Heart left ventricle (tissue), 16 donors: Measurements from ENCODE around the gene WDR7. TPM values are rescaled to one million over a fixed set of nuclear protein-coding genes. Genes with fewer than 3 reads are reported as not detected.

Experiments used
- ATAC-seq, 4 donors: fragments of 200-7000 bp; cut with Tn5 transposase; one replicate each; pipeline ENCODE4 v1.9.1; 2020 to 2022; ENCODE audit warnings: moderate library complexity in 4 of 4, mild to moderate bottlenecking in 3 of 4, moderate number of reproducible peaks in 1 of 4
- DNase-seq, 5 donors: peaks; one replicate each; pipeline ENCODE4 v3.0.0-alpha.2; 2020
- H3K27ac ChIP-seq, 12 donors: fragments of 200-600 bp; sonication (generic) in 4 of 12; one replicate each; pipeline versions ENCODE4 v1.5.0 to v1.8.0; 2016 to 2022; ENCODE audit warnings: mild to moderate bottlenecking in 2 of 12
- H3K27me3 ChIP-seq, 9 donors: fragments of 200-600 bp; sonication (generic) in 2 of 9; one replicate each; pipeline versions ENCODE4 v1.5.1 to v1.8.0; 2016 to 2022; ENCODE audit warnings: mild to moderate bottlenecking in 3 of 9
- H3K36me3 ChIP-seq, 9 donors: fragments of 200-600 bp; sonication (generic) in 2 of 9; one replicate each; pipeline versions ENCODE4 v1.5.0 to v1.8.0; 2018 to 2022; ENCODE audit warnings: mild to moderate bottlenecking in 2 of 9
- H3K4me1 ChIP-seq, 12 donors: fragments of 200-600 bp; sonication (generic) in 4 of 12; one replicate each; pipeline versions ENCODE4 v1.5.0 to v1.8.0; 2016 to 2022; ENCODE audit warnings: mild to moderate bottlenecking in 3 of 12
- H3K4me3 ChIP-seq, 12 donors: fragments of 200-600 bp; sonication (generic) in 4 of 12; one replicate each; pipeline versions ENCODE4 v1.5.0 to v1.8.0; 2017 to 2022; ENCODE audit warnings: mild to moderate bottlenecking in 9 of 12, moderate library complexity in 4 of 12
- H3K9me3 ChIP-seq, 12 donors: fragments of 200-600 bp; sonication (generic) in 4 of 12; one replicate each; pipeline versions ENCODE4 v1.5.0 to v1.8.0; 2016 to 2022; ENCODE audit warnings: mild to moderate bottlenecking in 1 of 12
- POLR2A ChIP-seq, 2 donors: fragments of 450-650 bp; IDR thresholded peaks; one replicate each; pipeline ENCODE4 v1.6.1; 2017; ENCODE audit warnings: antibody characterized with exemption in 2 of 2, mild to moderate bottlenecking in 2 of 2, moderate library complexity in 2 of 2
- WGBS, 4 donors: extraction: QIAGEN DNeasy Blood & Tissue Kit in 2 of 4; methylation state at CpG; one replicate each; pipeline versions ENCODE4 v1.1.5 to v1.1.7; 2013 to 2018; 5-methylcytosine and 5-hydroxymethylcytosine counted together
- intact Hi-C, 10 donors: fragments of 100-400 bp; cut with DNase I; formaldehyde crosslinking; loops; one replicate each; pipeline versions ENCODE4 v1.11.1 to v1.14.2; 2022
- polyA plus RNA-seq, 2 donors: library from polyadenylated mRNA; stranded (reverse); fragments of 200-250 nt; gene quantifications; one replicate each; pipeline ENCODE4 v1.2.3, GENCODE V29; 2013
- total RNA-seq, 9 donors: library from RNA; depleted of rRNA in 2 of 9; stranded (reverse); fragments of >200 nt in 2 of 9; fragmentation: NEBNext Ultra II Directional in 3 of 9; extraction: Animal tissue kit (Norgen Biotek cat#: 25700) in 3 of 9; gene quantifications; one replicate each; pipeline versions ENCODE4 v1.1.0 to v1.2.4, GENCODE V29; 2016 to 2023
- TF ChIP-seq, protein P1 (sequence below), 12 donors: fragments of 200-600 bp; sonication (generic) in 4 of 12; IDR thresholded peaks; one replicate each; pipeline versions ENCODE4 v1.5.0 to v1.8.0; 2018 to 2022; ENCODE audit warnings: antibody characterized with exemption in 12 of 12, mild to moderate bottlenecking in 5 of 12
- donor health status: ischemic (EF 13 %, LVEDD 7.1; RV severe dilation, severe dysfunction).
- donor health status: healthy with polysubstance abuse.
- donor health status: DM: no; HTN: yes; CAD: no.
- donor health status: DM: no; HTN: no; CAD: no.
- donor health status: ischemic (EF 25% LVEDD 6.9; RV normal size, moderate dysfunction).
- donor health status: ischemic (EF 25% LVEDD 5.7; RV mildly dilated, moderate dysfunction).
- donor health status: healthy.
- donor health status: DM: yes; HTN: yes; CAD: no.
- donor health status: ischemic (EF 35%, LVEDD 5.7; RV mildly dilated, moderate dysfunction).
- donor health status: nonischemic (EF 11% LVEDD 7.7; RV severe dilation, severe dysfunction).
- donor health status: DM: yes; HTN: yes; CAD: no.
- donor health status: PGD.
- donor health status: ischemic (EF 29% LVEDD 5.4; RV normal size, mild dysfunction).
- donor health status: nonischemic (EF 23%, LVEDD 6.1; RV moderate dilation, normal function).

WDR7 gene
- total and polyA plus RNA-seq, 11 donors, result 4.3 to 33.6 (median 26.6) TPM

DNA sequence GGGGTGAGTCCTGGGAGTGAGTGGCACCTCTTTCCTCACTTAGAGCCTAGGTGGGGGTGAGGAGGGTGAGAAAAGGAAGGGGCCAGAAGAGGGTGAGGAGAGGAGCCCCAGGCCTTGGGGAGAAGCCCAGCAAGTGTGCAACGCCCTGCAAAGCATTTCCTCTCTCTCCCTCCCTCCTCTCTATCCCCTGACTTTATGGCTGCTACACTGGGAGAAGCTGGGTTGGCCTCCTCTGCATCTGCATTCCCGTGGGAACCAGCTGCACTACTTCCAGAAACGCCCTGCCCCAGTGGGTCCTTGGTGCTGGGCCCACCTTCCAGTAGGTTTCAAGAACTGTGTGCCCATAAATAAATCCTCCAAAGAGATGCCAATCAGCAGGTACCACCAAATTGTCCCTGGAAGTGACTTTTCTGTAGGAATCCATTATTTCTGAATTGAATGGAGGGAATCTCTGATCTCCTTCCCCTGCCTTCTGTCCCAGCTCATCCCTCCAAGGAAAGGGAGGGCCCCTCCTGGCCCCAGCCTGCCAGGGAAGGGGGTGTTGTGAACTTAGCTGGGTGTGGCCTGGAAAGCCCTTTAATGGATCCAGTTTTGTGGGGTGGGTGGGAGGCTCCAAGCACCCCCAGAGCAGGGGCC lies 400.0 kb downstream of the WDR7 start:
- TF ChIP-seq POLR2A (IDR thresholded peaks at IDR 0.05), result no peak
- TF ChIP-seq, protein P1, sequence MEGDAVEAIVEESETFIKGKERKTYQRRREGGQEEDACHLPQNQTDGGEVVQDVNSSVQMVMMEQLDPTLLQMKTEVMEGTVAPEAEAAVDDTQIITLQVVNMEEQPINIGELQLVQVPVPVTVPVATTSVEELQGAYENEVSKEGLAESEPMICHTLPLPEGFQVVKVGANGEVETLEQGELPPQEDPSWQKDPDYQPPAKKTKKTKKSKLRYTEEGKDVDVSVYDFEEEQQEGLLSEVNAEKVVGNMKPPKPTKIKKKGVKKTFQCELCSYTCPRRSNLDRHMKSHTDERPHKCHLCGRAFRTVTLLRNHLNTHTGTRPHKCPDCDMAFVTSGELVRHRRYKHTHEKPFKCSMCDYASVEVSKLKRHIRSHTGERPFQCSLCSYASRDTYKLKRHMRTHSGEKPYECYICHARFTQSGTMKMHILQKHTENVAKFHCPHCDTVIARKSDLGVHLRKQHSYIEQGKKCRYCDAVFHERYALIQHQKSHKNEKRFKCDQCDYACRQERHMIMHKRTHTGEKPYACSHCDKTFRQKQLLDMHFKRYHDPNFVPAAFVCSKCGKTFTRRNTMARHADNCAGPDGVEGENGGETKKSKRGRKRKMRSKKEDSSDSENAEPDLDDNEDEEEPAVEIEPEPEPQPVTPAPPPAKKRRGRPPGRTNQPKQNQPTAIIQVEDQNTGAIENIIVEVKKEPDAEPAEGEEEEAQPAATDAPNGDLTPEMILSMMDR (IDR thresholded peaks at IDR 0.05), result no peak
- intact Hi-C loops, result no loop called here

DNA sequence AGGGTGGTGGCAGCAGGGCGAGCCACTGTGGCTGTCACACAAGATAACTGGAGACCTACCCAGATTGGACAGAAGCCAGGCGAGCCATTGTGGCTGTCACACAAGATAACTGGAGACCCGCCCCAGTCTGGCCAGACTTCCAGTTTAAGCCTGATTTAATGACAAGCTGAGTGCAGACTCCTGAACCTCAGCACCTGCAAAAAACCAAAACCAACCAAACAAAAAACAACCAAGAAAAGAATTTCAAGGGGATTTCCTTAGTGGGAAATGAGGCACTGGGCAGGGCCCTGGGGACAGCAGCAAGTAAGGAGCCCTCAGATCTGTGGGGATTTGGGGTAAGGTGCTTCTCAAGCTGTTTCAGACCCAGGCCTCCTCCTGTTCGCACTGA lies 400.5 kb downstream of the WDR7 start:
- TF ChIP-seq, protein P1 (IDR thresholded peaks at IDR 0.05), result no peak
- TF ChIP-seq POLR2A (IDR thresholded peaks at IDR 0.05), result no peak
- ATAC-seq, result no peak

More for the DNA sequence above, 400.0 kb downstream of the WDR7 start:
- H3K36me3 ChIP-seq, result no peaks in the 10 kb centered on the region
- H3K4me3 ChIP-seq, result no peak overlapping the region
- H3K9me3 ChIP-seq, result peaks cover 0 to 6% (median under 1%) of the 10 kb centered on the region in 12 donors
- H3K27ac ChIP-seq, result no peak overlapping the region
- no peaks in the 10 kb centered on the region for H3K27me3 ChIP-seq
- DNase-seq (no peak), ATAC-seq (no peak)
- H3K4me1 ChIP-seq, result no peaks in the 10 kb centered on the region
- WGBS, 4 donors, result 39 to 55% (median 49%) methylated on average over 3 of the region's 3 CpGs

DNA sequence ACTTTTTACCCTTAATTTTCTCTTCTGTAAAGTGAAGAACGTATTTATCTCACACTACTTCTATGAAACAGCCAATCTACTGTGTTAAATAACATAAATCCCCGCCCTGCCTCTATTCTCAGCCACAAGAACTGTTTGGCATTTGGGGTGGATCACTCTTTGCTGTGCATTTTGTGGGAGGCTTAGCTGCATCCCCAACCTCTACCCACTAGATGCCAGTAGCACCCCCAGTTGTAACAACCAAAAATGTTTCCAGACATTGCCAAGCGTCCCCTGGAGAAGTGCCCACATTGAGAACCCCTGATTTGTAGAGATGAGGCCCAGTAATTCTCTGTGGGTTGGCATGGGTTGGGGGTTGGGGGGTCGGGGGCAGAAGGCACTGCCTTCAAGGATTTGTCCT lies 401.0 kb downstream of the WDR7 start:
- DNase-seq (no peak), ATAC-seq (no peak)
- Histone ChIP-seq H3K4me1 (no peaks in the 10 kb centered on the region), H3K4me3 (no peak overlapping the region), H3K9me3 (no peaks in the 10 kb centered on the region), H3K27me3 (no peaks in the 10 kb centered on the region), H3K36me3 (no peaks in the 10 kb centered on the region), H3K27ac (no peak overlapping the region)
- 79 to 91% (median 87%) methylated on average over 4 of the region's 4 CpGs for WGBS, 4 donors
- TF ChIP-seq, protein P1 (IDR thresholded peaks at IDR 0.05), result no peak
- intact Hi-C loops, result no loop called here

More for the DNA sequence above, 400.5 kb downstream of the WDR7 start:
- H3K9me3 ChIP-seq, result peaks cover 0 to 1% (median 0%) of the 10 kb centered on the region in 12 donors
- 58 to 63% (median 61%) methylated on average over 4 of the region's 4 CpGs for WGBS, 4 donors
- no peak for DNase-seq
- no peak overlapping the region for H3K4me3 ChIP-seq
- H3K36me3 ChIP-seq, result no peaks in the 10 kb centered on the region
- H3K27me3 ChIP-seq, result no peaks in the 10 kb centered on the region
- no peak overlapping the region for H3K27ac ChIP-seq
- intact Hi-C loops, result no loop called here
- H3K4me1 ChIP-seq, result no peaks in the 10 kb centered on the region

DNA sequence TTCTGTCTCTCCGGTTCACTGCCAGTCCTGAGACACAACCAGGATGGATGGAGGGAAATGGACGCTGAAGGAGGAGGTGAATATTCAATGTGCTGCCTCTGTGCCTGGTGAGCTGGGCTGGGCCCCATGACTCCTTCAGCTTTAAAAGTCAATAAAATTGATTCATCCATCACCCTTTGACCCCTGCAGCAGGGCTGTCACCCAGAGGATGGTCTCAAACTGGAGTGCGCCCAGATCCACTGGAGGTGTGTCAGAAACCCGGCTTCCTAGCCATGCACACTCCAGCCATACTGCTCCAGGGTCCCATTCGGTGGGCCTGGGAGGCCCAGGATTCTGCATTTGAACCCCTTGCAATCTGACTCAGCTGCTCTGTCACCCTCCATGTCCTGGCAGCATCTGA lies 401.6 kb downstream of the WDR7 start:
- TF ChIP-seq POLR2A (IDR thresholded peaks at IDR 0.05), result no peak
- TF ChIP-seq, protein P1 (IDR thresholded peaks at IDR 0.05), result no peak
- DNase-seq, result no peak
- H3K27ac ChIP-seq, result no peak overlapping the region
- H3K36me3 ChIP-seq, result no peaks in the 10 kb centered on the region
- H3K4me1 ChIP-seq, result no peaks in the 10 kb centered on the region
- H3K27me3 ChIP-seq, result no peaks in the 10 kb centered on the region
- H3K4me3 ChIP-seq, result no peak overlapping the region
- intact Hi-C loops, result no loop called here
- ATAC-seq, result no peak
- WGBS, 4 donors, result 90 to 96% (median 95%) methylated on average over 5 of the region's 5 CpGs
- no peaks in the 10 kb centered on the region for H3K9me3 ChIP-seq
